GM21825 (cell line): Measurements from ENCODE around the gene AQP6.

ENCODE experiments used
- ATAC-seq: cut with Tn5 transposase; IDR thresholded peaks from one replicate; pipeline ENCODE4 v1.9.1; 2021; ENCODE audit warnings: mild to moderate bottlenecking, moderate library complexity; ENCODE audit not compliant: unreplicated experiment

The AQP6 gene

DNA sequence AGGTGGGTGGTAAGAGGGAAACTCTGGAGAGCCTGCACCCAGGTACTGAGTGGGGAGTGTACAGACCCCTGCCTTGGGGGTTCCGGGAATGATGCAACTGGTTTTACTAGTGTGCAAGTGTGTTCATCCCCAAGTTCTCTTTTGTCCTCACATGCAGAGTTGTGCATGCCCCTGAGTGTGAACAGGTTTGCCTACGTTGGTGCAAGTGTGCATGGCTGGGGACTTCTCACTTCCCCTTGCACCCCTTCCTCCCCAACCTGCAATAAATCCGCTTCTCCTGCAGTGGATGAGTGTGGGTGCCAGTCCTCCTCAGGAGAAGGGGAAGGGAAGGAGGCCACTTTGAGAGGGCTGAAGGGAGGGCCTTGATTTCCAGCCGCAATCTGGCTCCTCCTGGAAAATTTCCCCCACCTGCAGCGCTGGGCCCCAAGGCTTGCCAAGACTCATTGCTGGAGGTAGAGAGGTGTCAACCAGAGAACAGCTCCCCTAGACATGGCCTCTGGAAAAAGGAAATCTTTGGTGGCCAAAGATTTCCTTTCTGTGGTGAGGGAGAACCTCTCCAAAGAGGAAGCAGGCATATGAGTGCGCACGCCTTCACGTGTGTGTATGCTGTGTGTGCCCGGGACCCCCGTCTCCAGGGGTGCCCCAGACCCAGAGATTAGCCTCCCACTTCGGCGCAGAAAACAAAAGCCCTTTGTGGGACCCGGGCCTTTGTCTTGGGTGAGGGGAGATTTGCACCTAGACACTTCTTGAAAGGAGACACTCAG, 16.7 kb upstream of the AQP6 start:
- ATAC-seq: no peak

DNA sequence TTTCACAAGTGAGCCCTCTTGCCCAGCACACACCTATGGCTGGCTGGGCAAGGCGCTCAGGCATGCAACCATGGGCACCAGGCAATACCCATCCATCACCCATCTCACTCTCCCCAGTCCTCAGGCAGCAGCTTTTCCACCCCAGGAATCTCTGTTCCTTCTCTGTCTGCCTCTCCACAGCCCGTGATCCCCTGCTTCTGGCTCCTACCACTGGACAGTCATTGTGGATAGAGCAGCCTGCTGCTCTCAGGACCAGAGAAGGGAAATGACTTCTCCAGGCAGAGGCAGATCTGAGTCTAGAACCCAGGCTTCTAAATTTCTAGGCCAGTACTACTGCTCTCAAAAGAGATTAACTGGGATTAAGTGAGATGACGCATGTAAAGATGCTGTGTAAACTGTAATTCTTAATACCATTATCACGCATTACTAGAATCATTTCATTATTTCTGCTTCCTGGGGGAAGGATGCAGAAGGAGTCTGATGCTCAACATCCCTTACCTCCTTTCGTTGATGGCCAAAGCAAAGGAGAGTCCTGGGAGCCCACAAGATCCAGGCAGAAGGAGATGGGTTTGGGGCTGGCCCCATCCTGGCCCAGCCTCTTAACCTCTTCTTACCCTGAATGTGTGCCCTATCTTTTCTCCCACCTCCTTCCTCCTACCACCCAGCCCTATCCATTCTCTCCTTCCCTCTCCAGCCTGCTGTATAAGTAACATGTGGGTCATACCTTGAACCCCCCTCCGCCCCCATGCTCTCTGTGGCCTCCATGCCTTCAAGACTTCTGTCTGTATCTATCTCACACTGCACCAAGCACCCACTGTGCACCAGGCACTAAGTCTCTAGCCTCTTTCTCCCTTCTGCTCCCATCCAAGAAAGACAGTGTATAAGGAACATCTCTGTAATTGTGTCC, 15.8 kb upstream of the AQP6 start:
- ATAC-seq: no peak

DNA sequence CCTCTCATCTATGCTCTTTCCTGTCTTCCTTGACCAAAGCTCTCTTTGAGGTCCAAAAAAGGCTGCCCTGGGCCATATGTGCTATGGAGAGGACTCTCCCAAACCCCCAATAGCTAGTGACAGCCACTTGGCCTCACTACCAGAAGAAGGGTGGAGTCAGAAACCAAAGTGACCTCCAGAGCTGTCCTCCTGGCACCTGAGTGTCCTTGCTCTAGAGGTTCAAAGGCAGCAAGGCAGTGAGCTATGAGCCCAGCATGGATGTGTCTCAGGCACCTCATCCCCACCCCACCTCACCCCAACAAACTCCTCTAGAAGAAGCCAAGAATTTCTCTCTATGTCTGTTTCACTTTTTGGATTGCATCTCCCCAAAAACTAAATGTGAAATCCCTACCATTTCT, 15.2 kb upstream of the AQP6 start:
- no peak for ATAC-seq

DNA sequence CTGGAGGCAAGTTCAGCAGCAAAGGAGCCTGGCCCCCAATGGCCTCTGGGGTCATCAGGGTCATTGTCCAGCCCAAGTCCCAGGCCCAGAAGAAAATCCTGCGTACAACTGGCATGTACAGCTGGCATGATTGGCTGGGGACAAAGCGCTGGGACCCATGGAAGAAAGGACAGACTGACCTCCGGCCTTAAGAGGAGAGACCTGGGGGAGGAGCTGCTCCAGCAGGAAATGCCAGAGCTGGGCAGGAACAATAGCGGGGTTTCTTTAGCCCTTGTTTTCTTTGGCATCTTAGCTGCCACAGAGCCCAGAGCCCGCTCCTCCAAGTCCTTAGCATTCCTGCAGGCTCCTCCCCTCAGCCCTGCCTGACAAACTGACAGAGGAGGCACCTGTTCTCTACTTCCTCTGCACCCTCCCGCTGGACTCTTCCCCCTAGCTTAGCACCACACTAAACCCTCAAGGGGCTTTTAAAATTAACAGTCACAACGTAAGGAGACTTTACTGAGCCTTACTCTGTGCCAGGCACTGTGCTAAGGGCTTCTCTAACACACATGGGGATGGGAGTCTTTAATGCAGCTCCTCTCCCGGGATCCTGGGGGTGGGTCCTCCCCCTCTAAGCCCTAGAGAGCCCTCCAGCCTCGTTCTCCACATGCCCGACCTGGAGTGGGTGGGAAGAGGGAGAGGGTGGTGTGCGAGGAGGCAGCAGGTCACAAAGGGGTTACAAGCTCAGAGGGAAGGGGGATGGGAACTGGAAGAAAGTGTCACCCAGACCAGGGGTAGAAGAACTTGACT, 12.9 kb upstream of the AQP6 start:
- ATAC-seq: no peak

DNA sequence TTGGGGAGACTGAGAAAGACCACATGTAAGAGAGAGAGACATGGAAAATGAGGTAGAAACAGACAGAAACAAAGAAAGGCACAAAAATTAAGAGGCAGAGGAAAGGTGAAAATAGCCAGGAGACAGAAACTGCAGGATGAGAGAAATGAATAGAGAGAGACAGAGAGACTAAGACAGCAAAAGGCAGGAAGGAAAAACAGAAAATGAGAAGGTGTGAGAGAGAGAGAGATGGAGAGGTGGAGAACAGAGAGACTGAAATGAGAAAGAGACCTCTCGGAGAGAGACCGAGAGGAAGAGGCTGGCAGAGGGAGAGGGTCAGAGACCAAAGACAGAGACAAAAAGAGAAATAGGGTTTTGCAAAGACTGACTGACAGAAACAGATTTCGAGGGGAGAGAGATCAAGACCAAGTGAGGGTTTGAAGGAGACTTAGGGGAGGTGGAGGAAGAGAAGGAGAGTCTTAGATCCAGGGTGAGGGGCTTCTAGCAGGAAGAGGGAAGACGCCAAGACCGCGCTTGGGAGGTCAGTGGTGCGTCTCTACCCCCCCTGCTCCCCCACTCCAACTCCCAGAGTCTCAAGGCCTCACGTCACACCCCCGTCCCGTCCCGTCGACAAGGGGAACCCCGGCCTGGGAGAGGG, 12.2 kb upstream of the AQP6 start:
- ATAC-seq: no peak

DNA sequence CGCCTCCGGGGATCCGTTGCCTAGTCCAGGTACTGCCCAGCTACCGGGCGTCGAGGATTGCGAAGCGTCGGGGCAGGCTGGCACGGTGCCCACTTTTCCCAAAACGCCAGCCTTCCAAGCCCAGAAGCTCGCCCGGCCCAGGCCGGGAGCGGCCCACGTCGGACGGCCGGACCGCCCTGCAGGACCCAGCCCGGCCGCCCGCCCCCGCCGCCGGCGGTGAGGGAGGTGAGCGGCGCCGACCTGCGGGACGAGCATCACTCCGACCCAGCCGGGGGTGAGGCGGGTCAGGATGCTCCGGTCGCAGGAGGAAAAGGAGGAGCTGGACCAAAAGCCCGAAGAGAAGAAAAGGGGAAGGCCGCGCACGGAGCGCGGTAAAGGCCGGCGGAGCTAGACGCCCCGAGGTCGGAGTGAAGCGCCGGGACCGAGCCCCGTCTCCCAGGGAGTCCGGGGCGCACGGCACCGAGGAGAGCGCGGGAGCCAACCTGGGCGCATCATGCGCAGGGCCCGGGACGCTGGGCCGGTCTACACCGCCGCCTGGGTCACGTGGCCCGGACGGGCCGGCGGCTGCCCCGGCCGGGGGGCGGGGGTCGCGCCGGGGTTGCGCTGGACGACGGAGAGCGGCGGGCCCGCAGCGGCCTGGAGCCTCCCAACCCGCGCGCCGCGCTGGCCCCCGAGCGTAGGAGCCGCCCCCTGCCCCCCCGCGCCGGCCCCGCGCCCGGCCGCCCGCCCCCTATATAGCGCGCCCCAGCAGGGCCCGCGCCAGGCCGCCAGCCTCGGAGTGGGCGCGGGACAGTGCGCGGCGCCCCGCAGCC, 11.4 kb upstream of the AQP6 start, which contains the start of gene AQP5:
TSS of gene AQP5 (plus strand) at position 762 of the 812 bp plus-strand sequence. CDS start 146 bp downstream, outside the sequence.
- ATAC-seq: no peak

DNA sequence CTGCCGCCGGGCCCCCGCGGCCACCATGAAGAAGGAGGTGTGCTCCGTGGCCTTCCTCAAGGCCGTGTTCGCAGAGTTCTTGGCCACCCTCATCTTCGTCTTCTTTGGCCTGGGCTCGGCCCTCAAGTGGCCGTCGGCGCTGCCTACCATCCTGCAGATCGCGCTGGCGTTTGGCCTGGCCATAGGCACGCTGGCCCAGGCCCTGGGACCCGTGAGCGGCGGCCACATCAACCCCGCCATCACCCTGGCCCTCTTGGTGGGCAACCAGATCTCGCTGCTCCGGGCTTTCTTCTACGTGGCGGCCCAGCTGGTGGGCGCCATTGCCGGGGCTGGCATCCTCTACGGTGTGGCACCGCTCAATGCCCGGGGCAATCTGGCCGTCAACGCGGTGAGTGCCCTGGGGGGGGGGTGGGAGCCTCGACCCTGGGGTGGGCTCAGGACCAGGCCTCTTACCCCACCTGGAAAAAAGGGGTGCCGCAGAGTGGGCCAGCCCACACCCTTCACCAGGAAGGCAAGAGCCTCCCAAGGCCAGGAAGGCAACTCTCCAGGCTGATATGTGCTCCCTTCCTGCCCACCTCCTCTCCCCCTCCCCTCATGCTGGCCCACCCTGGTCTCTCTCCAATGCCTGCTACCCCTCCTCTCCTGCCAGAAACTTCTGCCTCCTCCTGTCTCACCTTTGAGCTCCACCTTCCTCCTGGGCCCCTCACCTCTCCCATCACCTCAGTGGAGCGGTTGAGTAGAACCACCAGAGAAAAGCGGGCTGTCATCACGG, 10.6 kb upstream of the AQP6 start:
- no peak for ATAC-seq

DNA sequence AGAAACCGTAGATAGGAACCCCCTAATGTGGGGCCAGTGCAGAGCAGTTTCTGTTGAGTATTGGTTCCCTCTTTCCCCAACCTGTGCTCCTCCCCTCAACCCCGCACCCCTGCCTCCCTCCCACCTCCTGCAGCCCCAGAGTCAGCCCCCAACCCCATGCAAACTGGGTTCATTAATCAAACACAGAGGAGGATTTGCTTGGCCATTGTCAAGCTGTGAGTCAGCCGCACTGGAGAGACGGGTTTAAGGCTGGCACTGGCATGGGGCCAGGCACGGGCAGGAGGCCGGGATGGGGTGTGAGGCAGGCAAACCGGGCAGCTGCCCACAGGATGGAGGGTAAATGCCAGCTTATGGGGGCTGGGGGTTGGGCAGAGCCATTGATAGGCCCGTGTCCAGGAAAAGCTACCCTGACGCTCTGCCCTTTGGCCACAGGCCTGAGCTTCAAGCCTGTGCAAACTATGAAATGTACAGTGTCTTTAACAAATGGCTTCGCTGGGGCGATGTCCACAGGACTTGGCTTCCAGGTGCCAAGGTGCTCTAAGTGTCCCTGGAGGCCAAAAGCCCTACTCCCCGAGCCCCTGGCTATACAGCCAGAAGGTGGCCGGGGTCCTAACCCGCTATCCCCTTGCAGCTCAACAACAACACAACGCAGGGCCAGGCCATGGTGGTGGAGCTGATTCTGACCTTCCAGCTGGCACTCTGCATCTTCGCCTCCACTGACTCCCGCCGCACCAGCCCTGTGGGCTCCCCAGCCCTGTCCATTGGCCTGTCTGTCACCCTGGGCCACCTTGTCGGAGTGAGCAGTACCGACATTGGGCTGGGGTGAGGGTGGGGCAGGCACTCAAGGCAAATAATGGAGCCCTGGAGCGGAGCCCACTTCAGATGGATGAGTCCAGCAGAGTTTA, 9.6 kb upstream of the AQP6 start:
- ATAC-seq: no peak

DNA sequence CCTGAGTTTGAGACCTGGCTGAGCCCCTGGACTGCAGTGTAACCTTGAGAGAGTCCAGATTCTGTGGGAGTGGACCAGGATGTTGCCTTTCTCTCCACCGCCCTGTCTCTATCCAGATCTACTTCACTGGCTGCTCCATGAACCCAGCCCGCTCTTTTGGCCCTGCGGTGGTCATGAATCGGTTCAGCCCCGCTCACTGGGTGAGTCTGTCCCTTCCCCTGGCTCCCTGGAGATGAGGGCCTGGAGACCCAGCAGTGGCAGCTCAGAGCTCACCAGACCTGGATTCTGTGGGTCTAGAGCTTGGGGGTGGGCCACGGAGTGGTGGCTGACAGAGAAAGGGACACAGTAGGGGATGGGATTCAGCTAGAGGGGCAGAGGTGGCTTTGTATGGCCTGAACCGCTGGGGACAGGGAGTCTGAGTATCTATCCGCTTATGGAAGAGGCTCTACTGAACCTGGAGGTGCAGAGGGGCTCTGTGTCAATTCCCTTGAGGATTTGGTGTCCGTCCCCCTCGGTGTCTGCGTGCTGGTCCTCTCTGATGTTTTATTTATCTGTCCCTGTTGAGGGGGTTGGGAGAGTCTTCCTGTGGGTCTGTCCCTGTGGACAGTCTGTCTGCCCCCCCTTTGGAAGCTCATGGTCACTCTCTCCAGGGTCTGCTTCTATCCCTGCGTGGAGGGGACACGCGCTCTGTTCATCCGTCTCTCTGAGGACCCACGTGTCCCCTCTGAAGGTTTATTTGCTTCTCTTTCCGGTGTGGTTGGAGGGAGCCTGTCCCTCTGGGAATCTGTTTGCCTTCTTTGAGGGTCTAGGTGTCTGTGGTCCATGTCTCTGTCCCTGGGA, 8.6 kb upstream of the AQP6 start:
- ATAC-seq: no peak

DNA sequence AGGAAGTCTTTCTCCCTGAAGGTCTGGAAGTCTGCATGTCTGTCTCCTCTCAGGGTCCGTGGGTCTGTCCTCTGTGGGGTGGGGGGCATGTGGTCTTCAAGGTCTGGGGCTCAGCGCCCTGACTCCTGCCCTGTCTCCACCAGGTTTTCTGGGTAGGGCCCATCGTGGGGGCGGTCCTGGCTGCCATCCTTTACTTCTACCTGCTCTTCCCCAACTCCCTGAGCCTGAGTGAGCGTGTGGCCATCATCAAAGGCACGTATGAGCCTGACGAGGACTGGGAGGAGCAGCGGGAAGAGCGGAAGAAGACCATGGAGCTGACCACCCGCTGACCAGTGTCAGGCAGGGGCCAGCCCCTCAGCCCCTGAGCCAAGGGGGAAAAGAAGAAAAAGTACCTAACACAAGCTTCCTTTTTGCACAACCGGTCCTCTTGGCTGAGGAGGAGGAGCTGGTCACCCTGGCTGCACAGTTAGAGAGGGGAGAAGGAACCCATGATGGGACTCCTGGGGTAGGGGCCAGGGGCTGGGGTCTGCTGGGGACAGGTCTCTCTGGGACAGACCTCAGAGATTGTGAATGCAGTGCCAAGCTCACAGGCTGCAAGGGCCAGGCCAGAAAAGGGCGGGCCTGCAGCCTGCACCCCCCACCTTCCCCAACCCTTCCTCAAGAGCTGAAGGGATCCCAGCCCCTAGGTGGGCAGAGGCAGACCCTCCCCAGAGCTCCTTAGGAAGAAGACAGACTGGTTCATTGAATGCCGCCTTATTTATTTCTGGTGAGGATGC, 7.7 kb upstream of the AQP6 start:
- no peak for ATAC-seq

DNA sequence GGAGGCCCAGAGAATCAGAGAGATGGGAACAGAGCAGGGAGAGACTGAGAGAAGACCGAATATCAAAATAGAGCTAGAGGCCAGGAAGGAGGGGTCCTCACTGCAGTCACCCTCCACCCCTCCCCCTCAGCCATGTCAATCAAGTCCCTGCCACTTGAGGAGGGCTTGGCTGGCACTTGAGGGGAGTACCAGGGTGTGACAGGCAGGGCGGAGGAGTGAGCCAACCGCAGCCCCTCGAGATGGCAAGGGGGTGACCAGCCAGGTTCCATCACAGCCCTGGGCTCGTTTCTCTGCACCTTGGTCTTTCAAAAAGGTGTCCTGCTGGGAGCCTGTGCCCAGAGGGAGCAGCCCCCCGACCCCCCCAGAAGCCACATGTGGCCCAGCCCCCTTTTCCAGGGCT, 6.9 kb upstream of the AQP6 start:
- ATAC-seq: no peak

DNA sequence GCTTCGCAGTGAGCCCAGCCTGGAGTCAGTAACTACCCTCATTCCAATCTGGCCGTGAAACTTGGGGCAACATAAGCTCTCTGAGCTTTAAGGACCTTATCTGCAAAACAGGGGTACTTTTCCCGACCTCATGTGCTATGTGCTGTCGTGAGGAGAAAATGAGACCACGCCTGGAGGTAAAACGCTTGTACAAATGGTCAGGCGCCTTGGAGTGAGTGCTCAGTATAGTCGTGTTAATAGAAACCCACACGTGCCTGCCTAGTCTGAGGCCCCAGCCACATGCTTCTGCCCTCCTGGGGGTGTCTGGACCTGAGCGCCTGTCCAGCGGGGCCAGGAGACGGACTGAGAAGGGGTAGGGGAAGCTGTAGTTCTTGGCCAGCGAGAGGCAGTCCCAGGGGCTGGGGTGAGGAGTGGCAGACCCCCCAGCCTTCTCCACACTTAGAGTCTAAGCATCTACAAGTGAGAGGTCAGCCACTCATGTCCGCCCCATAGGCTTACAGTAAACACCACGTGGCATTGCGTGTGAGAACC, 6.2 kb upstream of the AQP6 start:
- ATAC-seq: no peak

DNA sequence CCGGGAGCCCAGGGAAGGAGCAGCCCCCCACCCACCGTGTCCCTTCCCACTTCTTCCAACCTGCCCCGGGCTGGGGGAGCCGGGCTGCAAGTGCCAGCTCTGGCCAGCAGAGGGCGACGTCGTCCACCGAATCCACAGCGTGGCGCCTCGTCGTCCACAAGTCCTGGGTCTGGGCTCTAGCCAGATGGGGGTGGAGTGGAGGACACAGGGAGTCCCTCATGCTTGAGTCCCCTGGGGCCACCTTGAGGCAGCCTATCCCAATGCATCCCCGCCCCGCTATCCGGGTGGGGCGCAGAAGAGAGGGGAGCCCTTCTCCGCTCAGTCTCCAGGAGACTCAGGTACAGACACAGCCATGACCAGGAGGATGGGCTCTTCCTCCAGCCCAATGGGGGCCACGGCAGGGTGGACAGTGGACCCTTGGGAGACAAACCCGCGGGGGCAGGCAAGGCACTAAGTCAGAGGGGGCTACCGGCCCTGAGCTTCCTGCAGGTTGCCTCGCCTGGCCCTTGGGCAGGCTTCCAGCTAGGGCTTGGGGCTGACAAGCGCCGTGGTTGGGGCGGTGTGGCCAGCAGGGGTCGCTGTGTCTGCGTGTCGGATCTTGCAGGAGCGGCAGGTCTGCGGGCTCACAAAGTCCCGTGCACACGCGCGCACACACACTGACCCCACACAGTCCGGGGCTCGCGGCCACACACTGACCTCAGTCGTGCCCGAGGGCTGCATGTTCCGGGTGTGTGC, 5.5 kb upstream of the AQP6 start:
- ATAC-seq: no peak

DNA sequence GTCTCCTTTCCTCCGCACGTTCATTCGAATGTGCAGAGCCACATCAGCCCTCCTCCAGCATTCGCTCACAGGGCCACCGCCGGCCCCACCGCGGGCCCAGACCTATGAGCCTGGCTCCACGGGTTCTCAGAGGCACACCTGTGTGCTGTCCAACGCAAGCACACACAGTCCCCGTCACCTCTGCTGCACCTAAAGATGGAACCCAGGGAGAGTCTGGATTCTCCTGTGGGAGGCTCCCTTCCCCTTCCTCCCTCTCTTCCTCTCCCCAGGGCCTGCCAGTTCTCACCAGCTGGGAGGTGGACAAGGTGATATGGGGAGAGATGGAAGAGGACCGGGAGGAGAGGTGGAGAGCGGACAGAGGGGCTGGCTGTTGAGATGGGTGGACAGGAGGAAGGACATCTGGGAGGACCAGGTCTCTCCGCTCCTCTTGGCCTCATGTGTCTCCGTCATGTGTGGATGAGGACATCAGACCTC, 4.9 kb upstream of the AQP6 start:
- no peak for ATAC-seq

DNA sequence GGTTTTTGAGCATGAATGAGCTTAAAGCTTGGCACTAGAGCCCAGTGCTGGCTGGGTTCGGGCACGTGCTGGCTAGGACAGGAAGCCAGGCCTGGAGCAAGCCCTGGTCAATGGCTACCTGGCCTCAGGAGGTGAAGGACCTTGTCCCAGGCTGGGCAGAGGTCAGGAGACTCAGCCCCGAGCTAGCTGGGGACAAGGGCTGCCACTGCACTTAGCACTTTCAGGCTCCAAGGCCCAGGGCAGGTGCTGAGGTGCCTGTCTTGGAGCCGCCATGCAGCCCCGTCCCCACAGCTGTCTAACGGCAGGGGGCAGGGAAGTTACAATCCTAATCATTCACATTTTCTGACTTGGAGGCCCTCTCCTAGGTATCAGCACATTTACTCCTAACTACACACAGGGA, 4.3 kb upstream of the AQP6 start:
- no peak for ATAC-seq
